GM18520 (cell line): ENCODE results near the gene FASN.

Experiments used
- ATAC-seq: cut with Tn5 transposase; IDR thresholded peaks from one replicate; pipeline ENCODE4 v1.9.1; 2021; ENCODE audit not compliant: unreplicated experiment

FASN gene

DNA sequence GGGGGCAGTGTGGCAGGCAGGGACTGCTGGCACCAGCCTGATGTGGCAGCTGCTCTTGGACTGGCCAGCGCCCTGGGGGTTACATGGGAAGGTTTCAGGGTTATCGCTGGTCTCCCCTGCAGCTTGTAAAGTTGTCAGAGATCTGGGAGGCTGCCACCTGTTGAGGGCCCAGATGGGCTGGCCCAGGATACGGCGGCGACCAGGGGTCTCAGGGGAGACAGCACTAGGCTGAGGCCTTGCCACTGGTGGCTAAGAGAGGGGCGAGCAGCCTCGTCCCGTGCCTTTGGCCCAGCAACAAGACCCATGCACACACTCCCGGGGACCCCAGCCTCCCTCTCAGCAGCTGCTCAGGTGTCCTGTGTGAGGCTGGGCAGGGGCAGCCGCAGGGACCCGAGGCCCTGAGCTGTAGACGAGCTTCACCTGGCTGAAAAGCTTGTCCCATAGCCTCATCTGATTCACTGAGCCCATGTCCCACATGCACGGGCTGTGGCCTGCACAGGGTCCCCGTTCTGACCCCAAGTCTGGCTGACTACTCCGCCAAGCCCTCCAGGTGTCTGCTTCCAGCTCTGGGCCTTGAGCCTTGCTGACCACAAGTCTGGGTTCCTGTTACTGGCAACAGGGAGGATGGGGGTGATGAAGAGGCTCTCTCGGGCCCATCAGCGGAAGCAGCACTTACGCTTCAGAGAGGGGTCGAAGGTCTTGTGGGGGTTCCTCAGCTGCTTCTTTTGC lies 38.6 kb downstream of the FASN start:
- no peak for ATAC-seq

DNA sequence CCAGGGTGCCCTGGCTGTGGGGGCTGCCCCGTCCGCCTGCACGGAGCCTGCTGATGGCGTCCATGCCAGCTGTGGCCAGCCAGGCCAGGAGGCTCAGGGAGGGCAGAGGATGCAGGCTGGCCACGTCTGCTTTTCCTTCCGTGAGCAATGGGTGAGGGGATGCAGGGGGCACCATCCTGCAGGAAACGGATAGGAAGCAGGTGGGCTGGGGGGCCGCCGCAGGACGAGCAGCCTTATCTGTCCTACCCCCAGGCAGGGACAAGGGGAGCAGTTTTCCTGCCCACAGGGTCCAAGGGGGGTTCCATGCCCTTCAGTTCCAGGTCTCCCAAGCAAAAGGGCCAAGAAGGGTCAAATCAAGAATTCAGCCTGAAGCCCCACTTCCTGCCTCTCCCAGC lies 39.2 kb downstream of the FASN start:
- no peak for ATAC-seq

- no peak for ATAC-seq
Observed at GRCh38 chr17:82058230-82058854, 39.7 kb downstream of the FASN start.

- no peak for ATAC-seq
Observed at GRCh38 chr17:82056729-82057621, 41.1 kb downstream of the FASN start.

GRCh38 chr17:82055965-82056728 lies 41.9 kb downstream of the FASN start:
- ATAC-seq: no peak

DNA sequence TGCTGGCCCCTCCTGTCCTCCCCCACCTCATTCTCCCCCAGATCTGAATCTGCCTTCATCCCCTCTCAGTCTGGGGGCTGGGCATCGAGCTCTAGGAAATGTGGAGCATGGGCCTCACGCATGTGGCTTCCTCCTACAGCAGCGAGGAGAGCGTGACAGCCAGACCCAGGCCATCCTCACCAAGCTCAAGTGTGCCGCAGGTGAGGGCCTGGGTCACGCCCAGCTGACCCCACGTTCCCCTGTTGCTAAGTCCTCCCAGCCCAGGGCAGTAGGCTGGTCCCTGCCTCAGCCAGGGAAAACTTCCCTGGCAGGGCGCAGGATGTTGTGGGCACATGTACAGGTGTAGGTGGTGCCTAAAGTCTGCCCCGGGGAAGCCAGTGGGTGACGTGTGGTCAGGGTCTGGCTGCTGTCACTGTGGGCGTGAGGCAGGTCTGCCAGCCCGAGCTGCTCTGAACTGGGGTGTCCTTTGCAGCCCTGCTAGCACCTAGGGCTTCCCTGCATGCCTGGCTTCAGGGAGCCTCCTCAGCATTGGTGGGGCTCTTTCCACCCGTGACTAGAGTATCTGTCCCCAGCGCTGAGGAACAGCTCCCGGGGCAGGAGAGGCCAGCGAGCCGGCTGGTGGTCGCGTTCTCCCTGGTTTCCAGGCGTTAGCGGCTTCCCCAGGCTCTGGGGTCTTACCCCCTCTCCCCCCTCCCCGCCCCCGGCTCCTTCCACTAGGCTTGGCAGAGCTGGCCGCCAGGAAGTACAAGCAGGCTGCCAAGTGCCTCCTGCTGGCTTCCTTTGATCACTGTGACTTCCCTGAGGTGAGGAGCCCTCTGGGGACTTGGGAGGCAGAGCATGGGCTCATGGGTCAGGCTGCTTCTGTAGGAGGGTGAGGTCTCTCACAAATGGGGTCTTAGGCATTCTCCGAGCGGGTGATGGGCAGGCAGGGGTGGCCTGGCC lies 42.7 kb downstream of the FASN start:
- no peak for ATAC-seq

GRCh38 chr17:82054351-82055022 lies 43.5 kb downstream of the FASN start:
- ATAC-seq: no peak

DNA sequence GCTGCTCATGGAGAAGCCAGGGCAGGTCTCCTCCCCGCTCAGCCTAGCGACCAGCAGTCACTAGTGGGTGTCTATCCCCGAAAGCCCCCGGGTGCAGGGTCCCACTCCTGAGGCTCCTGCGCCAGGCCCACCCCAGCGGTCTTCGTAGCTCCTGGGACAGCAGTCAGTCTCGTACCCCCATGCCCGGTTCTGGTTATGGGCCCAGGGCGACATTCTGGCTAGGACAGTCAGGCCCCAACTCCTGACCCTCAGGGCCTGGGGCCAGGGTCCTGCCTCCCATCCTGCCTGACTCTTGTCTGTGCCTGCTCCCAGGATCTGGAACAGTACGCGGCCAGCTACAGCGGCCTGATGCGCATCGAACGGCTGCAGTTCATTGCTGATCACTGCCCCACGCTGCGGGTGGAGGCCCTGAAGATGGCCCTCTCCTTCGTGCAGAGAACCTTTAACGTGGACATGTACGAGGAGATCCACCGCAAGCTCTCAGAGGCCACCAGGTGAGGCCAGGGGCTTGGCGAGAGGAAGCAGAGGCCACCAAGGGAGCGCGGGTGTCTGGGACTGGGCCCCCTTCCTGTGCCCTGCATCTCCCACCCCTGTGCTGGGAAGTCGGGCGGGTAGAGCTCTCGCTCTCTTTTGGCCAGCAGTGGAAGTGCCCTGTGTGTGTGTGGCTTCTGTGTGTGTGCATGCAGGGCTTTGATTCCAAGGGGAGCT lies 44.3 kb downstream of the FASN start:
- ATAC-seq: no peak

- no peak for ATAC-seq
Observed at GRCh38 chr17:82053130-82053529, 44.9 kb downstream of the FASN start.

GRCh38 chr17:82052638-82053059 lies 45.4 kb downstream of the FASN start:
- no peak for ATAC-seq

DNA sequence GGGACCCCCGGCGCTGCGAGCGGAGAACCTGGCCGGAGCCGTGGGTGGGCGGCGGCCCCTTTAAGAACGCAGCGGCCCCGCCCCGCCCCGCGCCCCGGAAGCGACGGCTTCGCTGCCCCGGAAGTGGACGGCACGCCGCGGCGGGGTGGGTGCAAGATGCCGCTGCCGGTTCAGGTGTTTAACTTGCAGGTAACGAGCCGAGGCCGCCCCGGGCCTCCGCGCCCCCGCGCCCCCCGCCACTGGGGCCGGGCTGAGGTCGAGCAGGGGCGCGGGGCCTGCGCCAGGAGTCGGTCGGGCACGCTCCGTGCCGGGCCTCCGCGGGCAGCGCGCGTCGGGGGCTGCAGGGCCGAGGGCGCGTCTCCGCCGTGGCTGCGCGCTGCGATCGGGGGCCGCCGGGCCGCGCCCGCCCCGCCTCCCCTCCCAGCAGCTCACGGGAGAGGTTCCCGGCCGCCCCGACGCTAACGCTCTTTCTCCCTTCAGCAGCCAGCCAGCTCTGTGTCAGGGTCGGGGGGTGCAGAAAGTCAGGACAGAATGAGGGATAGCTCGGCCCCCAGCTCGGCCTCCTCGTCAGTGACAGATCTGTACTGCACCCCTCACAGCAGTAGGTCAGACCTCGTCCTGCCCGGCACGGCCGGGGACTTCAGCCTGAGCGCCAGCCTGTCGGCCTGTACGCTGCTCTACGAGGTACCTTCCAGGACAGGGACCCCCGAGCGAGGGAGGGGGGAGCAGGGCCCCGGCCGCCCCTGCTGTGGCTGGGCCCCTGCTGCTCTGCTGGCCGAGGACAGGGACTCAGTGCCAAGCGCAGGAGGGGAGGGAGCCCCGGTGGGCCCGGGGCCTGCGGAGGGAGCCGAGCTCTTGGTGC lies 46.0 kb downstream of the FASN start, which contains the start of the genes GPS1 and RFNG:
GPS1 (plus strand) TSS at position 123 of the 862 bp plus-strand sequence; CDS start at position 157, 34 bp downstream.
RFNG (minus strand) TSS at position 36 of the 862 bp plus-strand sequence. CDS start 45 bp downstream, outside the sequence.
- no peak for ATAC-seq

GRCh38 chr17:82050761-82051641 lies 47.0 kb downstream of the FASN start:
- ATAC-seq: no peak

- ATAC-seq: no peak
Observed at GRCh38 chr17:82050152-82050760, 47.8 kb downstream of the FASN start.

- no peak for ATAC-seq
Observed at GRCh38 chr17:82049521-82049971, 48.5 kb downstream of the FASN start.

DNA sequence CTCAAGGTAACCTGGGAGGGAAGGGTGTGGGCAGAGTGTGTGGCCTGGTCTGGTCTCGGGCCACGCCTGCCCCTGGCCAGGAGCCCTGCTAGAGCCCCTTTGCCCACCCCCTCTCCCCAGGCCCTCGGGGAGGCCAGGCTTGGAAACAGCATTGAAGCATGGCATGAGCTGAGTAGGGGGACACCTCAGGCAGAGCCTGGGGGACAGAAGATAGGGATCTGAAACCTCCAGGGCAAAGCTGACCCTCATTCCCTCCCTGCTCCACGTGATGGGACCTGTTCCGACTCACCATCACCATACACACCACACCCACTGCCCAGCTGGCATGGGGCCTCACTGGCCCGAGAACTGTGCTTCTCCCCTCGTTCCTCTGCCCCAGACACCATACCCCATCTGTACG lies 48.9 kb downstream of the FASN start:
- ATAC-seq: no peak

DNA sequence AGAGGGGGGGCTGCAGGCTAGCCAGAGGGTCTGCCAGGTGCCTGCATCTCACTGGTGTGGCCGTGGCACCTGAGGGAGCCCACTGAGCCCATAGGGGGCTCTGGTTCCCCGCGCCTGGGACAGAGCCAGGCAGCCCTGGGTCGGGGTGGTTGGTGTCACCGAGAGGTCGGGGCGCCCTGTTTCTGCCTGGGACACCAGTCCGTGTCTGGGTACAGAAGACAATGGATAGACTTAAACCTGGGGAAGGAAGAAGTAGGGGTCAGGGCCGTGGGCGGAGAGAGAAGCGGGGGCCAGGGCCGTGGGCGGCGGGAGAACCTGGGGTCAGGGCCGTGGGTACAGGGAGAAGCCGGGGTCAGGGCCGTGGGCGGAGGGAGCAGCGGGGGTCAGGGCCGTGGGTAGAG lies 49.5 kb downstream of the FASN start:
- no peak for ATAC-seq
